GM19467 (cell line): Measurements from ENCODE around the gene TAF15.

ENCODE experiments used
- ATAC-seq: cut with Tn5 transposase; IDR thresholded peaks from one replicate; pipeline ENCODE4 v1.9.1; 2021; ENCODE audit warnings: mild to moderate bottlenecking, moderate library complexity; ENCODE audit not compliant: unreplicated experiment

TAF15 gene

GRCh38 chr17:35895636-35896587, 86.6 kb downstream of the TAF15 start:
- no peak for ATAC-seq
